T-helper 17 cell (primary cell): ENCODE data around the gene CAPRIN1. TPM values are rescaled to one million over a fixed set of nuclear protein-coding genes. Genes with fewer than 3 reads are reported as not detected.
"Not testable (repeated sequence)": the region's sequence is repeated elsewhere in the genome, so short reads cannot be mapped to it uniquely, and the experiment has no call there.

ENCODE experiments used
- ATAC-seq: fragments of 150-1000 bp; cut with Tn5 transposase; 2 replicates; pipeline ENCODE4 v1.10.0; 2021; ENCODE audit warnings: mild to moderate bottlenecking, moderate library complexity
- DNase-seq, 3 donors: peaks; one replicate each; pipeline versions ENCODE4 v3.0.0 to v3.0.0-alpha.2; 2020 to 2021
- H3K9me3 ChIP-seq: one replicate; pipeline ENCODE4 v1.7.0; 2013; ENCODE audit warnings: low read length, mild to moderate bottlenecking; ENCODE audit not compliant: control insufficient read depth, poor library complexity, severe bottlenecking
- H3K27ac Mint-ChIP-seq: one replicate; pipeline ENCODE4 v1.8.0; 2022; ENCODE audit warnings: mild to moderate bottlenecking, moderate library complexity, mixed read lengths
- H3K27me3 Mint-ChIP-seq: one replicate; pipeline ENCODE4 v1.8.0; 2022; ENCODE audit warnings: mixed read lengths
- H3K36me3 Mint-ChIP-seq: one replicate; pipeline ENCODE4 v1.8.0; 2022; ENCODE audit warnings: low read depth, mixed read lengths
- H3K4me1 Mint-ChIP-seq: one replicate; pipeline ENCODE4 v1.8.0; 2022; ENCODE audit warnings: mild to moderate bottlenecking, mixed read lengths
- H3K4me3 Mint-ChIP-seq: one replicate; pipeline ENCODE4 v1.8.0; 2022; ENCODE audit warnings: mild to moderate bottlenecking, moderate library complexity, mixed read lengths
- total RNA-seq, 4 donors: library from RNA in 2 of 4; stranded (reverse) in 2 of 4; gene quantifications; one replicate each; pipeline ENCODE4 v1.2.3 and lab custom pipeline; 2022 to 2026

Gene CAPRIN1
- total RNA-seq, 2 donors from 2014 or later, result 109 to 120 TPM

- peaks cover 10% of the 10 kb centered on the region for H3K27me3 Mint-ChIP-seq
- H3K27ac Mint-ChIP-seq, result no peak overlapping the region
These were observed 18.1 kb upstream of the CAPRIN1 start for GRCh38 chr11:34033399-34033798.

GRCh38 chr11:34034053-34034452, 17.5 kb upstream of the CAPRIN1 start:
- H3K27me3 Mint-ChIP-seq, result peaks cover 5% of the 10 kb centered on the region
- no peak for DNase-seq

More at GRCh38 chr11:34033399-34033798, 18.1 kb upstream of the CAPRIN1 start:
- no peak for ATAC-seq
- DNase-seq, result no peak
- no peaks in the 10 kb centered on the region for H3K9me3 ChIP-seq
- no peak overlapping the region for H3K4me3 Mint-ChIP-seq
- H3K36me3 Mint-ChIP-seq, result no peaks in the 10 kb centered on the region
- H3K4me1 Mint-ChIP-seq, result no peaks in the 10 kb centered on the region

GRCh38 chr11:34036456-34036855, 15.1 kb upstream of the CAPRIN1 start:
- peaks cover 5% of the 10 kb centered on the region for H3K27me3 Mint-ChIP-seq
- no peak overlapping the region for H3K4me3 Mint-ChIP-seq
- ATAC-seq (no peak), DNase-seq (no peak)
- no peaks in the 10 kb centered on the region for H3K36me3 Mint-ChIP-seq
- H3K9me3 ChIP-seq, result no peaks in the 10 kb centered on the region
- H3K4me1 Mint-ChIP-seq, result no peaks in the 10 kb centered on the region
- no peak overlapping the region for H3K27ac Mint-ChIP-seq

More at GRCh38 chr11:34034053-34034452, 17.5 kb upstream of the CAPRIN1 start:
- no peak overlapping the region for H3K27ac Mint-ChIP-seq
- no peaks in the 10 kb centered on the region for H3K36me3 Mint-ChIP-seq
- no peak for ATAC-seq
- H3K9me3 ChIP-seq, result no peaks in the 10 kb centered on the region
- no peak overlapping the region for H3K4me3 Mint-ChIP-seq
- H3K4me1 Mint-ChIP-seq, result no peaks in the 10 kb centered on the region

GRCh38 chr11:34037016-34037415, 14.5 kb upstream of the CAPRIN1 start:
- no peak for DNase-seq
- no peaks in the 10 kb centered on the region for H3K9me3 ChIP-seq
- H3K27ac Mint-ChIP-seq, result no peak overlapping the region
- H3K4me3 Mint-ChIP-seq, result no peak overlapping the region
- peaks cover 5% of the 10 kb centered on the region for H3K27me3 Mint-ChIP-seq
- H3K36me3 Mint-ChIP-seq, result no peaks in the 10 kb centered on the region
- no peak for ATAC-seq
- no peaks in the 10 kb centered on the region for H3K4me1 Mint-ChIP-seq

GRCh38 chr11:34040571-34040970, 11.0 kb upstream of the CAPRIN1 start:
- Mint-ChIP-seq H3K4me3 (no peak overlapping the region), H3K27me3 (peaks cover 26% of the 10 kb centered on the region), H3K4me1 (no peaks in the 10 kb centered on the region), H3K27ac (no peak overlapping the region), H3K36me3 (peaks cover 5% of the 10 kb centered on the region)
- DNase-seq (no peak), ATAC-seq (no peak)
- no peaks in the 10 kb centered on the region for H3K9me3 ChIP-seq

GRCh38 chr11:34044664-34045485, 6.7 kb upstream of the CAPRIN1 start:
- Mint-ChIP-seq H3K27me3 (peaks cover 21% of the 10 kb centered on the region), H3K4me3 (no peak overlapping the region), H3K4me1 (no peaks in the 10 kb centered on the region), H3K36me3 (peaks cover 5% of the 10 kb centered on the region), H3K27ac (no peak overlapping the region)
- DNase-seq (no peak), ATAC-seq (no peak)
- no peaks in the 10 kb centered on the region for H3K9me3 ChIP-seq

- DNase-seq, result no peak
- peaks cover 18% of the 10 kb centered on the region for H3K4me1 Mint-ChIP-seq
- H3K9me3 ChIP-seq, result no peaks in the 10 kb centered on the region
- peaks cover 13% of the 10 kb centered on the region for H3K27me3 Mint-ChIP-seq
- no peak overlapping the region for H3K4me3 Mint-ChIP-seq
- no peak for ATAC-seq
- no peak overlapping the region for H3K27ac Mint-ChIP-seq
- H3K36me3 Mint-ChIP-seq, result peaks cover 7% of the 10 kb centered on the region
These were observed 2.5 kb upstream of the CAPRIN1 start for GRCh38 chr11:34049028-34049427.

- no peaks in the 10 kb centered on the region for H3K27me3 Mint-ChIP-seq
- DNase-seq (no peak), ATAC-seq (peak; percentile 0)
- H3K36me3 Mint-ChIP-seq, result peaks cover 2% of the 10 kb centered on the region
- H3K4me3 Mint-ChIP-seq, result peak overlapping the region; percentile 97
- peaks cover 23% of the 10 kb centered on the region for H3K4me1 Mint-ChIP-seq
- peak overlapping the region; percentile 97 for H3K27ac Mint-ChIP-seq
- H3K9me3 ChIP-seq, result no peaks in the 10 kb centered on the region
These were observed 766 bp upstream of the CAPRIN1 start for GRCh38 chr11:34050581-34051348.

- ATAC-seq, result peak; percentile 68
- peak; percentile 81 to 91 (median 85) for DNase-seq
- no peaks in the 10 kb centered on the region for H3K27me3 Mint-ChIP-seq
- no peaks in the 10 kb centered on the region for H3K9me3 ChIP-seq
- peaks cover 27% of the 10 kb centered on the region for H3K4me1 Mint-ChIP-seq
- peak overlapping the region; percentile 97 for H3K4me3 Mint-ChIP-seq
- H3K36me3 Mint-ChIP-seq, result peaks cover 2% of the 10 kb centered on the region
- H3K27ac Mint-ChIP-seq, result peak overlapping the region; percentile 97
These were observed 591 bp downstream of the CAPRIN1 start for GRCh38 chr11:34052036-34052607.

- Mint-ChIP-seq H3K27me3 (no peaks in the 10 kb centered on the region), H3K27ac (peak overlapping the region; percentile 97), H3K36me3 (peaks cover 2% of the 10 kb centered on the region), H3K4me3 (peak overlapping the region; percentile 97), H3K4me1 (peaks cover 28% of the 10 kb centered on the region)
- H3K9me3 ChIP-seq, result no peaks in the 10 kb centered on the region
- peak; percentile 1 for ATAC-seq
- peak in 1 of 3 donors; percentile 17 for DNase-seq
These were observed 1.2 kb downstream of the CAPRIN1 start for GRCh38 chr11:34052608-34053160.

- Mint-ChIP-seq H3K27ac (peak overlapping the region; percentile 97), H3K36me3 (peaks cover 2% of the 10 kb centered on the region), H3K4me3 (peak overlapping the region; percentile 97), H3K27me3 (no peaks in the 10 kb centered on the region), H3K4me1 (peaks cover 28% of the 10 kb centered on the region)
- no peaks in the 10 kb centered on the region for H3K9me3 ChIP-seq
- ATAC-seq, result peak; percentile 68
- peak; percentile 58 to 70 (median 68) for DNase-seq
These were observed 1.7 kb downstream of the CAPRIN1 start for GRCh38 chr11:34053161-34053686.

- ATAC-seq, DNase-seq, H3K9me3 ChIP-seq, H3K4me3 Mint-ChIP-seq, H3K27me3 Mint-ChIP-seq, H3K36me3 Mint-ChIP-seq: not testable (repeated sequence)
- H3K27ac Mint-ChIP-seq, result peak overlapping the region; percentile 97
- peaks cover 37% of the 10 kb centered on the region for H3K4me1 Mint-ChIP-seq
These were observed 2.8 kb downstream of the CAPRIN1 start for GRCh38 chr11:34054351-34054750.
